Frontal cortex (tissue), 4 donors: ENCODE measurements around the gene DMRT3. TPM values are rescaled to one million over a fixed set of nuclear protein-coding genes. Genes with fewer than 3 reads are reported as not detected.

Experiments used
- DNase-seq, 2 donors: peaks; one replicate each; pipeline ENCODE4 v3.0.0; 2012; ENCODE audit warnings: low spot score in 2 of 2
- FAIRE-seq: peaks from 2 replicates; lab custom pipeline; 2012; peaks lifted over from hg19 to GRCh38; lab: Jason Lieb, UNC
- total RNA-seq: library from RNA; depleted of rRNA; stranded (reverse); fragments of >200 nt; gene quantifications from one replicate; pipeline ENCODE4 v1.2.3, GENCODE V29; 2014
- donor health status: control.
- donor health status: control.
- donor health status: control.

Gene DMRT3
- not detected for total RNA-seq

- FAIRE-seq, result no peak
- no peak for DNase-seq
These were observed at the start of gene DMRT3 for GRCh38 chr9:976258-976942. Gene DMRT3 (plus strand): TSS chr9:976655. CDS start chr9:977002, 347 bp downstream.

GRCh38 chr9:926976-927375 lies 49.5 kb upstream of the DMRT3 start:
- DNase-seq, result no peak
- FAIRE-seq, result no peak

GRCh38 chr9:928363-929042 lies 48.0 kb upstream of the DMRT3 start:
- DNase-seq (no peak), FAIRE-seq (no peak)

GRCh38 chr9:929719-930118 lies 46.7 kb upstream of the DMRT3 start:
- FAIRE-seq (no peak), DNase-seq (no peak)

- FAIRE-seq (no peak), DNase-seq (no peak)
These were observed 43.1 kb upstream of the DMRT3 start for GRCh38 chr9:933356-933755.

GRCh38 chr9:935348-935965 lies 41.0 kb upstream of the DMRT3 start:
- FAIRE-seq, result no peak
- no peak for DNase-seq

GRCh38 chr9:942805-943580 lies 33.5 kb upstream of the DMRT3 start:
- DNase-seq, result no peak
- no peak for FAIRE-seq

GRCh38 chr9:947985-948384 lies 28.5 kb upstream of the DMRT3 start:
- DNase-seq, result no peak
- no peak for FAIRE-seq

GRCh38 chr9:948497-948896 lies 28.0 kb upstream of the DMRT3 start:
- FAIRE-seq (no peak), DNase-seq (no peak)

GRCh38 chr9:950139-950538 lies 26.3 kb upstream of the DMRT3 start:
- FAIRE-seq, result no peak
- no peak for DNase-seq

GRCh38 chr9:952546-952945 lies 23.9 kb upstream of the DMRT3 start:
- FAIRE-seq, result no peak
- DNase-seq, result no peak

GRCh38 chr9:959105-959504 lies 17.4 kb upstream of the DMRT3 start:
- DNase-seq (no peak), FAIRE-seq (no peak)

GRCh38 chr9:959914-960313 lies 16.5 kb upstream of the DMRT3 start:
- no peak for FAIRE-seq
- no peak for DNase-seq

GRCh38 chr9:962023-962422 lies 14.4 kb upstream of the DMRT3 start:
- FAIRE-seq, result no peak
- DNase-seq, result no peak

- FAIRE-seq (no peak), DNase-seq (no peak)
These were observed 11.0 kb upstream of the DMRT3 start for GRCh38 chr9:965497-965896.

GRCh38 chr9:966870-967269 lies 9.6 kb upstream of the DMRT3 start:
- no peak for FAIRE-seq
- no peak for DNase-seq

GRCh38 chr9:967436-967835 lies 9.0 kb upstream of the DMRT3 start:
- FAIRE-seq (no peak), DNase-seq (no peak)

GRCh38 chr9:967903-968641 lies 8.4 kb upstream of the DMRT3 start:
- FAIRE-seq, result no peak
- DNase-seq, result no peak

- no peak for FAIRE-seq
These were observed 6.9 kb upstream of the DMRT3 start for GRCh38 chr9:969310-970150.

More at GRCh38 chr9:969310-970150, 6.9 kb upstream of the DMRT3 start:
- no peak for DNase-seq
